OCI-LY1 (cell line): Measurements from ENCODE around the gene CXCR3.
"Not testable (repeated sequence)": the region's sequence is repeated elsewhere in the genome, so short reads cannot be mapped to it uniquely, and the experiment has no call there.

Experiments
- H2AFZ ChIP-seq: fragments of 200-600 bp; sonication (generic), shearing (Covaris generic); 2 replicates; pipeline ENCODE4 v1.6.0; 2014; ENCODE audit warnings: antibody characterized with exemption, mild to moderate bottlenecking, low read length
- H3F3A ChIP-seq: fragments of 200-600 bp; sonication (generic), shearing (Covaris generic); 2 replicates; pipeline ENCODE4 v1.6.0; 2014; ENCODE audit warnings: mild to moderate bottlenecking, antibody characterized with exemption, low read length, moderate library complexity; ENCODE audit not compliant: insufficient read depth
- H3K27ac ChIP-seq: fragments of 200-600 bp; sonication (generic); 2 replicates; pipeline ENCODE4 v1.5.1; 2014; ENCODE audit warnings: low read length, mixed run types, mild to moderate bottlenecking, low read depth; ENCODE audit not compliant: poor library complexity, severe bottlenecking
- H3K27me3 ChIP-seq: fragments of 200-600 bp; sonication (generic); 2 replicates; pipeline ENCODE4 v1.6.0; 2014; ENCODE audit warnings: antibody characterized with exemption, mild to moderate bottlenecking, low read length, moderate library complexity; ENCODE audit not compliant: insufficient read depth
- H3K36me3 ChIP-seq: fragments of 200-600 bp; sonication (generic); 2 replicates; pipeline ENCODE4 v1.6.1; 2014; ENCODE audit warnings: mild to moderate bottlenecking, antibody characterized with exemption, low read length, moderate library complexity, mixed read lengths; ENCODE audit not compliant: insufficient read depth
- H3K4me1 ChIP-seq: fragments of 200-600 bp; sonication (generic); 2 replicates; pipeline ENCODE4 v1.5.1; 2014; ENCODE audit warnings: mild to moderate bottlenecking, low read length, moderate library complexity; ENCODE audit not compliant: insufficient read depth, severe bottlenecking
- H3K4me2 ChIP-seq: fragments of 200-600 bp; sonication (generic), shearing (Covaris generic); 2 replicates; pipeline ENCODE4 v1.6.1; 2014; ENCODE audit warnings: low read length
- H3K4me3 ChIP-seq: fragments of 200-600 bp; sonication (generic); 2 replicates; pipeline ENCODE4 v1.5.1; 2014; ENCODE audit warnings: low read length, low read depth, mild to moderate bottlenecking, mixed read lengths; ENCODE audit not compliant: poor library complexity, severe bottlenecking
- H3K79me2 ChIP-seq: fragments of 200-600 bp; shearing (Covaris generic); 2 replicates; pipeline ENCODE4 v1.6.1; 2016; ENCODE audit warnings: mixed run types, low read length, mixed read lengths; ENCODE audit not compliant: insufficient read depth
- H3K9ac ChIP-seq: fragments of 200-600 bp; sonication (generic), shearing (Covaris generic); 2 replicates; pipeline ENCODE4 v1.6.1; 2014; ENCODE audit warnings: mild to moderate bottlenecking, low read length, mixed read lengths
- H3K9me2 ChIP-seq: fragments of 200-600 bp; sonication (generic), shearing (Covaris generic); 2 replicates; pipeline ENCODE4 v1.6.1; 2014; ENCODE audit warnings: low read depth, mild to moderate bottlenecking, low read length, mixed read lengths
- H3K9me3 ChIP-seq: fragments of 200-600 bp; shearing (Covaris generic); 2 replicates; pipeline ENCODE4 v1.6.1; 2014; ENCODE audit warnings: low read length, mixed read lengths
- H4K20me1 ChIP-seq: fragments of 200-600 bp; sonication (generic), shearing (Covaris generic); 2 replicates; pipeline ENCODE4 v1.6.0; 2016; ENCODE audit warnings: mild to moderate bottlenecking, low read length; ENCODE audit not compliant: insufficient read depth
- CTCF ChIP-seq: fragments of 200-600 bp; sonication (generic), shearing (Covaris generic); IDR thresholded peaks from 2 replicates; pipeline ENCODE4 v1.5.1; 2017; ENCODE audit warnings: mild to moderate bottlenecking, antibody characterized with exemption, low read length, moderate library complexity, mixed read lengths
- EZH2 ChIP-seq: fragments of 200-600 bp; sonication (generic), shearing (Covaris generic); IDR thresholded peaks from 2 replicates; pipeline ENCODE4 v1.8.0; 2017; ENCODE audit warnings: borderline replicate concordance, mixed run types, mild to moderate bottlenecking, antibody characterized with exemption, low read length, moderate library complexity, mixed read lengths

CXCR3 gene

GRCh38 chrX:71604796-71605568, 13.3 kb downstream of the CXCR3 start:
- no peaks in the 10 kb centered on the region for H3K9me3 ChIP-seq
- H3K4me3 ChIP-seq, result no peak overlapping the region
- TF ChIP-seq CTCF (no peak), EZH2 (no peak)
- no peak overlapping the region for H3K9ac ChIP-seq
- H3K4me1 ChIP-seq, result no peaks in the 10 kb centered on the region
- H3K9me2 ChIP-seq, result no peaks in the 10 kb centered on the region
- H3F3A ChIP-seq, result no peaks in the 10 kb centered on the region
- no peaks in the 10 kb centered on the region for H4K20me1 ChIP-seq
- H3K27ac ChIP-seq, result no peak overlapping the region
- peaks cover 75% of the 10 kb centered on the region for H3K36me3 ChIP-seq
- H2AFZ ChIP-seq, result no peak overlapping the region
- H3K27me3 ChIP-seq, result no peaks in the 10 kb centered on the region
- no peak overlapping the region for H3K4me2 ChIP-seq
- no peaks in the 10 kb centered on the region for H3K79me2 ChIP-seq

GRCh38 chrX:71604141-71604540, 14.2 kb downstream of the CXCR3 start:
- Histone ChIP-seq H3K36me3 (peaks cover 83% of the 10 kb centered on the region), H3K79me2 (no peaks in the 10 kb centered on the region), H3K4me2 (no peak overlapping the region), H3K9me2 (no peaks in the 10 kb centered on the region), H3K9me3 (no peaks in the 10 kb centered on the region), H3K9ac (no peak overlapping the region), H3K4me3 (no peak overlapping the region), H4K20me1 (no peaks in the 10 kb centered on the region), H3K27me3 (no peaks in the 10 kb centered on the region), H3F3A (no peaks in the 10 kb centered on the region), H3K27ac (no peak overlapping the region), H3K4me1 (no peaks in the 10 kb centered on the region), H2AFZ (no peak overlapping the region)
- TF ChIP-seq CTCF (no peak), EZH2 (no peak)

- Histone ChIP-seq H3K79me2 (no peaks in the 10 kb centered on the region), H3K4me3 (no peak overlapping the region), H3K36me3 (peaks cover 79% of the 10 kb centered on the region), H3K27me3 (no peaks in the 10 kb centered on the region), H3K27ac (no peak overlapping the region), H3K9me2 (no peaks in the 10 kb centered on the region), H3K4me1 (no peaks in the 10 kb centered on the region), H4K20me1 (no peaks in the 10 kb centered on the region), H2AFZ (no peak overlapping the region), H3K9me3 (no peaks in the 10 kb centered on the region), H3K9ac (no peak overlapping the region), H3K4me2 (no peak overlapping the region), H3F3A (no peaks in the 10 kb centered on the region)
- no peak for TF ChIP-seq EZH2
Observed at GRCh38 chrX:71603618-71604017, 14.7 kb downstream of the CXCR3 start.

- Histone ChIP-seq H2AFZ (no peak overlapping the region), H3K9me3 (no peaks in the 10 kb centered on the region), H3K4me2 (no peak overlapping the region), H3K27ac (no peak overlapping the region), H3K9me2 (no peaks in the 10 kb centered on the region), H3F3A (no peaks in the 10 kb centered on the region), H3K79me2 (no peaks in the 10 kb centered on the region), H3K9ac (no peak overlapping the region), H3K27me3 (no peaks in the 10 kb centered on the region), H3K36me3 (peaks cover 54% of the 10 kb centered on the region), H3K4me3 (no peak overlapping the region), H4K20me1 (no peaks in the 10 kb centered on the region), H3K4me1 (no peaks in the 10 kb centered on the region)
- TF ChIP-seq EZH2 (no peak), CTCF (no peak)
Observed at GRCh38 chrX:71599965-71600364, 18.3 kb downstream of the CXCR3 start.

- not testable (repeated sequence) for H3K27ac ChIP-seq, H3K27me3 ChIP-seq, H2AFZ ChIP-seq, H3K9me2 ChIP-seq, H3K9me3 ChIP-seq, H3K4me1 ChIP-seq, H4K20me1 ChIP-seq, H3K4me2 ChIP-seq, H3K9ac ChIP-seq, H3K79me2 ChIP-seq, H3K4me3 ChIP-seq, H3F3A ChIP-seq, H3K36me3 ChIP-seq
Observed at GRCh38 chrX:71593210-71593609, 25.1 kb downstream of the CXCR3 start.
